GM23338 (cell line): ENCODE measurements around the gene CSF2. TPM values are rescaled to one million over a fixed set of nuclear protein-coding genes. Genes with fewer than 3 reads are reported as not detected.

Source experiments
- ATAC-seq: fragments of 200-7000 bp; cut with Tn5 transposase; 3 replicates; pipeline ENCODE4 v1.9.1; 2020
- DNase-seq: peaks from one replicate; pipeline ENCODE4 v3.0.0-alpha.2; 2015; ENCODE audit warnings: low spot score
- H2AFZ ChIP-seq: fragments of 200-600 bp; sonication (generic); 2 replicates; pipeline ENCODE4 v1.8.0; 2016; ENCODE audit warnings: antibody characterized with exemption, mild to moderate bottlenecking, moderate library complexity
- H3F3A ChIP-seq: fragments of 200-600 bp; sonication (generic); replicated peaks from 2 replicates; pipeline ENCODE4 v1.8.0; 2017; ENCODE audit warnings: antibody characterized with exemption, mixed run types, low read depth
- H3K27ac ChIP-seq: fragments of 200-600 bp; sonication (generic); 2 replicates; pipeline ENCODE4 v1.6.1; 2016; ENCODE audit warnings: low read depth
- H3K27me3 ChIP-seq: fragments of 200-600 bp; sonication (generic); 2 replicates; pipeline ENCODE4 v1.8.0; 2016; ENCODE audit warnings: mild to moderate bottlenecking, mixed run types, moderate library complexity; ENCODE audit not compliant: insufficient read depth
- H3K36me3 ChIP-seq: fragments of 200-600 bp; sonication (generic); 2 replicates; pipeline ENCODE4 v1.8.0; 2016; ENCODE audit warnings: mild to moderate bottlenecking; ENCODE audit not compliant: insufficient read depth
- H3K4me1 ChIP-seq: fragments of 200-600 bp; sonication (generic); 2 replicates; pipeline ENCODE4 v1.8.0; 2016; ENCODE audit warnings: mild to moderate bottlenecking, moderate library complexity; ENCODE audit not compliant: insufficient read depth
- H3K4me2 ChIP-seq: fragments of 200-600 bp; sonication (generic); 2 replicates; pipeline ENCODE4 v1.7.1; 2017; ENCODE audit warnings: mixed run types
- H3K4me3 ChIP-seq: fragments of 200-600 bp; sonication (generic); 2 replicates; pipeline ENCODE4 v1.6.1; 2016; ENCODE audit warnings: mixed run types
- H3K79me2 ChIP-seq: fragments of 200-600 bp; sonication (generic); replicated peaks from 2 replicates; pipeline ENCODE4 v1.8.0; 2017; ENCODE audit warnings: mild to moderate bottlenecking; ENCODE audit not compliant: insufficient read depth
- H3K9me2 ChIP-seq: fragments of 200-600 bp; sonication (generic); 2 replicates; pipeline ENCODE4 v1.8.0; 2017; ENCODE audit not compliant: insufficient read depth
- H4K20me1 ChIP-seq: fragments of 200-600 bp; sonication (generic); replicated peaks from 2 replicates; pipeline ENCODE4 v1.8.0; 2017; ENCODE audit warnings: mild to moderate bottlenecking; ENCODE audit not compliant: insufficient read depth
- H3K27ac Mint-ChIP-seq: 2 replicates; pipeline ENCODE4 v1.8.0; 2020; ENCODE audit warnings: inconsistent platforms, mild to moderate bottlenecking, moderate library complexity, mixed read lengths
- H3K27me3 Mint-ChIP-seq: 3 replicates; pipeline ENCODE4 v1.8.0; 2022; ENCODE audit warnings: low read depth, mild to moderate bottlenecking, moderate library complexity, mixed read lengths, inconsistent platforms; ENCODE audit not compliant: insufficient read depth, poor library complexity
- H3K36me3 Mint-ChIP-seq: 3 replicates; pipeline ENCODE4 v1.8.0; 2021; ENCODE audit warnings: low read depth, mild to moderate bottlenecking, inconsistent platforms, moderate library complexity, mixed read lengths
- H3K4me1 Mint-ChIP-seq: 3 replicates; pipeline ENCODE4 v1.8.0; 2020; ENCODE audit warnings: mild to moderate bottlenecking, inconsistent platforms, mixed read lengths
- H3K4me3 Mint-ChIP-seq: 3 replicates; pipeline ENCODE4 v1.8.0; 2021; ENCODE audit warnings: moderate library complexity, mild to moderate bottlenecking, inconsistent platforms, mixed read lengths
- H3K9me3 Mint-ChIP-seq: 3 replicates; pipeline ENCODE4 v1.8.0; 2020; ENCODE audit warnings: moderate library complexity, mild to moderate bottlenecking, inconsistent platforms, mixed read lengths
- CREB1 ChIP-seq: fragments of 250-450 bp; sonication (Bioruptor Pico); IDR thresholded peaks from 2 replicates; pipeline ENCODE4 v1.5.0; 2020; ENCODE audit warnings: low read depth, mild to moderate bottlenecking, moderate library complexity
- EZH2 ChIP-seq: fragments of 200-600 bp; sonication (generic); IDR thresholded peaks from one replicate; pipeline ENCODE4 v1.8.0; 2017; ENCODE audit warnings: antibody characterized with exemption, mild to moderate bottlenecking, low read depth; ENCODE audit not compliant: unreplicated experiment
- EZH2phosphoT487 ChIP-seq: fragments of 200-600 bp; sonication (generic); IDR thresholded peaks from one replicate; pipeline ENCODE4 v1.8.1; 2018; ENCODE audit warnings: antibody characterized with exemption; ENCODE audit not compliant: unreplicated experiment
- JUNB ChIP-seq: IDR thresholded peaks from one replicate; pipeline ENCODE4 v1.6.1; 2016; ENCODE audit warnings: antibody characterized with exemption; ENCODE audit not compliant: unreplicated experiment
- NANOG ChIP-seq: IDR thresholded peaks from 2 replicates; pipeline ENCODE4 v1.6.1; 2016; ENCODE audit warnings: antibody characterized with exemption, borderline replicate concordance
- REST ChIP-seq: IDR thresholded peaks from one replicate; pipeline ENCODE4 v1.6.1; 2018; ENCODE audit warnings: antibody characterized with exemption; ENCODE audit not compliant: unreplicated experiment
- STAT1 ChIP-seq: IDR thresholded peaks from one replicate; pipeline ENCODE4 v1.6.1; 2016; ENCODE audit warnings: antibody characterized with exemption; ENCODE audit not compliant: unreplicated experiment
- ZNF114 ChIP-seq: fragments of 250-450 bp; sonication (Bioruptor Pico); IDR thresholded peaks from 2 replicates; pipeline ENCODE4 v1.5.0; 2020; ENCODE audit warnings: mild to moderate bottlenecking, moderate library complexity
- ZNF331 ChIP-seq: fragments of 250-450 bp; sonication (Bioruptor Pico); IDR thresholded peaks from 2 replicates; pipeline ENCODE4 v1.5.0; 2020; ENCODE audit warnings: low read depth, mild to moderate bottlenecking, moderate library complexity
- ZNF462 ChIP-seq: fragments of 250-450 bp; sonication (Bioruptor Pico); IDR thresholded peaks from 2 replicates; pipeline ENCODE4 v1.5.0; 2020; ENCODE audit warnings: mild to moderate bottlenecking, moderate library complexity
- polyA plus RNA-seq: library from polyadenylated mRNA; unstranded; fragments of >200 nt; fragmentation: Nextera tagmentation; extraction: Ambion mirVana; gene quantifications from 2 replicates; pipeline ENCODE4 v1.2.1, GENCODE V29; 2016
- total RNA-seq: library from RNA; depleted of rRNA; stranded (reverse); fragments of >200 nt; shearing (Covaris generic); gene quantifications from 2 replicates; pipeline ENCODE4 v1.2.3, GENCODE V29; 2014
- TF ChIP-seq, protein P1 (sequence below), 2 experiments: fragments of 200-600 bp in 1 of 2; sonication (generic) in 1 of 2; conservative IDR thresholded peaks; 2 replicates each; pipeline versions ENCODE4 v1.5.1 to v1.6.1; 2016 to 2017; ENCODE audit warnings: antibody characterized with exemption in 2 of 2, low read depth in 2 of 2, mild to moderate bottlenecking in 2 of 2, moderate library complexity in 1 of 2

The CSF2 gene
- total and polyA plus RNA-seq, 2 experiments from 2014 or later: not detected

DNA sequence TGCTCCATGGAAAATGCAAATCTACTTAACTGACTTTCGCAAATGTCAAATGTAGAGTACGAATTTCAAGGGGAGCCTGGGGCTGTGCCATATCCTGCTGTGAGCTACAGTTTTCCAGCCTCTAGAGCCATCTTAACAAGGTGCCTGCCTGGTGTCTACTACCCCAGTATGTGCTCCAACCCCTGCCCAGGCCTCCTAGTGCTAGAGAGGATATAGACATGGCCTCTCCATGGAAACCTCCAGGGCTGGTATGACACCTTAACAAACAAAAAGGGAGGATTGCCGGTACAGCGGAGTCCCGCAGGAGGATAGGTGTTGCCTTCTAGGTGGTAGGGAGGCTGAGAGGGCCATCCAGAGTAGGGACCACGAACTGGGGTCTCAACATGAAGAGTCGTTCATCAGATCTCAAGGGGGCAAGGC is 26.7 kb upstream of the CSF2 start:
- Histone ChIP-seq H3K36me3 (no peaks in the 10 kb centered on the region; the same call in 1 of the 2 replicates), H3K4me2 (no peak overlapping the region), H3K27me3 (no peaks in the 10 kb centered on the region), H3K9me2 (no peaks in the 10 kb centered on the region), H3K27ac (no peak overlapping the region), H3K4me3 (no peak overlapping the region), H4K20me1 (no peaks in the 10 kb centered on the region), H3F3A (no peaks in the 10 kb centered on the region), H2AFZ (no peak overlapping the region), H3K79me2 (no peaks in the 10 kb centered on the region), H3K4me1 (0 out of 2 replicates have a peak, but pooled peaks cover 14% of the 10 kb centered on the region)
- DNase-seq (no peak), ATAC-seq (0 out of 3 replicates have a peak, but pooled peaks have one; percentile 29)
- no peak for TF ChIP-seq REST
- no peak for TF ChIP-seq JUNB
- TF ChIP-seq, protein P1, sequence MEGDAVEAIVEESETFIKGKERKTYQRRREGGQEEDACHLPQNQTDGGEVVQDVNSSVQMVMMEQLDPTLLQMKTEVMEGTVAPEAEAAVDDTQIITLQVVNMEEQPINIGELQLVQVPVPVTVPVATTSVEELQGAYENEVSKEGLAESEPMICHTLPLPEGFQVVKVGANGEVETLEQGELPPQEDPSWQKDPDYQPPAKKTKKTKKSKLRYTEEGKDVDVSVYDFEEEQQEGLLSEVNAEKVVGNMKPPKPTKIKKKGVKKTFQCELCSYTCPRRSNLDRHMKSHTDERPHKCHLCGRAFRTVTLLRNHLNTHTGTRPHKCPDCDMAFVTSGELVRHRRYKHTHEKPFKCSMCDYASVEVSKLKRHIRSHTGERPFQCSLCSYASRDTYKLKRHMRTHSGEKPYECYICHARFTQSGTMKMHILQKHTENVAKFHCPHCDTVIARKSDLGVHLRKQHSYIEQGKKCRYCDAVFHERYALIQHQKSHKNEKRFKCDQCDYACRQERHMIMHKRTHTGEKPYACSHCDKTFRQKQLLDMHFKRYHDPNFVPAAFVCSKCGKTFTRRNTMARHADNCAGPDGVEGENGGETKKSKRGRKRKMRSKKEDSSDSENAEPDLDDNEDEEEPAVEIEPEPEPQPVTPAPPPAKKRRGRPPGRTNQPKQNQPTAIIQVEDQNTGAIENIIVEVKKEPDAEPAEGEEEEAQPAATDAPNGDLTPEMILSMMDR (conservative IDR thresholded peaks at IDR 0.05; ENCODE audit: low read depth in 2 of 2): no peak
- no peak for TF ChIP-seq EZH2
- no peak for TF ChIP-seq EZH2phosphoT487
- no peak for TF ChIP-seq NANOG
- TF ChIP-seq CREB1 (CRISPR knock-in tag): no peak
- no peak for TF ChIP-seq ZNF331
- TF ChIP-seq STAT1: no peak
- no peak for TF ChIP-seq ZNF462 (CRISPR knock-in tag)
- no peak for TF ChIP-seq ZNF114 (CRISPR knock-in tag)
- Mint-ChIP-seq H3K4me3 (no peak overlapping the region), H3K9me3 (no peaks in the 10 kb centered on the region), H3K27ac (no peak overlapping the region), H3K36me3 (no peaks in the 10 kb centered on the region), H3K4me1 (peaks cover 15% of the 10 kb centered on the region), H3K27me3 (no peaks in the 10 kb centered on the region)
